CD8-positive, alpha-beta memory T cell (primary cell): ENCODE measurements around the gene CTNND2. TPM values are rescaled to one million over a fixed set of nuclear protein-coding genes. Genes with fewer than 3 reads are reported as not detected.
A peak's percentile ranks its signal among the peaks of the same experiment; 100 is the strongest.

ENCODE experiments used
- CTCF ChIA-PET: fragments of 350-600 bp; sonication (Branson Sonifier 250); formaldehyde crosslinking; loops from one replicate; lab custom pipeline; 2021; ENCODE audit warnings: antibody characterized with exemption; lab: Charles Lee
- POLR2A ChIA-PET: fragments of 350-600 bp; sonication (Branson Sonifier 250); formaldehyde crosslinking; loops from one replicate; lab custom pipeline; 2021; ENCODE audit warnings: antibody characterized with exemption; lab: Charles Lee
- DNase-seq, 5 donors: peaks; one replicate each; pipeline versions ENCODE4 v3.0.0 to v3.0.0-alpha.2; 2020 to 2022; ENCODE audit warnings: mixed read lengths in 1 of 5
- H3K27ac ChIP-seq: one replicate; pipeline ENCODE4 v1.7.0; 2013; ENCODE audit warnings: low read depth, mild to moderate bottlenecking, low read length, moderate library complexity
- H3K27me3 ChIP-seq: 2 replicates; pipeline ENCODE4 v1.7.0; 2013; ENCODE audit warnings: low read length, mild to moderate bottlenecking; ENCODE audit not compliant: insufficient read depth, poor library complexity, severe bottlenecking
- H3K36me3 ChIP-seq: 2 replicates; pipeline ENCODE4 v1.7.0; 2013; ENCODE audit warnings: mild to moderate bottlenecking, low read length, moderate library complexity; ENCODE audit not compliant: insufficient read depth
- H3K4me1 ChIP-seq: 2 replicates; pipeline ENCODE4 v1.7.0; 2013; ENCODE audit warnings: mild to moderate bottlenecking, low read length, moderate library complexity; ENCODE audit not compliant: insufficient read depth
- H3K4me3 ChIP-seq: 2 replicates; pipeline ENCODE4 v1.7.0; 2013; ENCODE audit warnings: mild to moderate bottlenecking, low read length
- H3K9me3 ChIP-seq: 2 replicates; pipeline ENCODE4 v1.7.0; 2013; ENCODE audit warnings: mild to moderate bottlenecking, low read length
- H3K27ac Mint-ChIP-seq, 8 donors: one replicate each; pipeline ENCODE4 v1.8.0; 2020 to 2021; ENCODE audit warnings: mixed read lengths in 8 of 8, mild to moderate bottlenecking in 6 of 8, inconsistent platforms in 3 of 8, moderate library complexity in 3 of 8
- H3K27me3 Mint-ChIP-seq, 2 donors: one replicate each; pipeline ENCODE4 v1.8.0; 2020 to 2021; ENCODE audit warnings: mixed read lengths in 2 of 2, mild to moderate bottlenecking in 1 of 2, moderate library complexity in 1 of 2
- H3K36me3 Mint-ChIP-seq, 3 donors: one replicate each; pipeline ENCODE4 v1.8.0; 2020 to 2021; ENCODE audit warnings: mixed read lengths in 3 of 3, inconsistent platforms in 1 of 3, mild to moderate bottlenecking in 1 of 3
- H3K4me1 Mint-ChIP-seq, 3 donors: one replicate each; pipeline ENCODE4 v1.8.0; 2020 to 2021; ENCODE audit warnings: mixed read lengths in 3 of 3, inconsistent platforms in 1 of 3, mild to moderate bottlenecking in 1 of 3
- H3K4me3 Mint-ChIP-seq, 7 donors: one replicate each; pipeline ENCODE4 v1.8.0; 2020 to 2021; ENCODE audit warnings: mixed read lengths in 7 of 7, mild to moderate bottlenecking in 6 of 7, moderate library complexity in 4 of 7, inconsistent platforms in 2 of 7
- H3K9me3 Mint-ChIP-seq, 5 donors: one replicate each; pipeline ENCODE4 v1.8.0; 2020 to 2022; ENCODE audit warnings: mixed read lengths in 5 of 5, mild to moderate bottlenecking in 3 of 5, moderate library complexity in 2 of 5, inconsistent platforms in 1 of 5
- polyA plus RNA-seq: library from polyadenylated mRNA; unstranded; fragments of 300-500 nt; fragmentation: Illumina TruSeq; gene quantifications from one replicate; pipeline ENCODE4 v1.2.3, GENCODE V29; 2021
- total RNA-seq, 2 experiments: library from RNA; stranded (reverse); gene quantifications; one replicate each; pipeline ENCODE4 v1.2.3, GENCODE V29; 2021

The CTNND2 gene
- total and polyA plus RNA-seq, 3 experiments from 2014 or later, result not detected

GRCh38 chr5:11191673-11192072 is 712.6 kb downstream of the CTNND2 start:
- Histone ChIP-seq H3K27ac (no peak overlapping the region), H3K4me3 (no peak overlapping the region), H3K9me3 (no peaks in the 10 kb centered on the region), H3K36me3 (no peaks in the 10 kb centered on the region), H3K27me3 (no peaks in the 10 kb centered on the region), H3K4me1 (no peaks in the 10 kb centered on the region)
- Mint-ChIP-seq H3K4me3 (no peak overlapping the region), H3K36me3 (no peaks in the 10 kb centered on the region), H3K9me3 (peaks cover 0 to 2% (median 0%) of the 10 kb centered on the region in 5 donors), H3K27ac (no peak overlapping the region), H3K27me3 (peaks cover 0 to 5% of the 10 kb centered on the region in 2 donors), H3K4me1 (no peaks in the 10 kb centered on the region)
- no peak for DNase-seq
- ChIA-PET POLR2A (no interaction called here), CTCF (no interaction called here)

GRCh38 chr5:11182441-11183080 is 721.7 kb downstream of the CTNND2 start:
- CTCF ChIA-PET, result no interaction called here
- Mint-ChIP-seq H3K4me1 (no peaks in the 10 kb centered on the region), H3K27me3 (peaks cover 0 to 5% of the 10 kb centered on the region in 2 donors), H3K9me3 (no peaks in the 10 kb centered on the region), H3K27ac (no peak overlapping the region), H3K4me3 (no peak overlapping the region), H3K36me3 (no peaks in the 10 kb centered on the region)
- Histone ChIP-seq H3K27me3 (no peaks in the 10 kb centered on the region), H3K9me3 (no peaks in the 10 kb centered on the region), H3K4me1 (no peaks in the 10 kb centered on the region), H3K36me3 (no peaks in the 10 kb centered on the region), H3K27ac (no peak overlapping the region), H3K4me3 (no peak overlapping the region)
- no peak for DNase-seq
- POLR2A ChIA-PET, result no interaction called here

- H3K27me3 Mint-ChIP-seq, result no peaks in the 10 kb centered on the region
These were observed 722.3 kb downstream of the CTNND2 start for GRCh38 chr5:11181940-11182339.

GRCh38 chr5:11180890-11181289 is 723.4 kb downstream of the CTNND2 start:
- Histone ChIP-seq H3K4me1 (no peaks in the 10 kb centered on the region), H3K27me3 (no peaks in the 10 kb centered on the region), H3K27ac (no peak overlapping the region), H3K4me3 (no peak overlapping the region), H3K9me3 (no peaks in the 10 kb centered on the region), H3K36me3 (no peaks in the 10 kb centered on the region)
- H3K4me3 Mint-ChIP-seq, result no peak overlapping the region
- no peaks in the 10 kb centered on the region for H3K4me1 Mint-ChIP-seq
- ChIA-PET CTCF (no interaction called here), POLR2A (no interaction called here)
- no peaks in the 10 kb centered on the region for H3K9me3 Mint-ChIP-seq
- no peak for DNase-seq
- H3K27me3 Mint-ChIP-seq, result no peaks in the 10 kb centered on the region
- no peak overlapping the region for H3K27ac Mint-ChIP-seq
- H3K36me3 Mint-ChIP-seq, result no peaks in the 10 kb centered on the region

More at GRCh38 chr5:11181940-11182339, 722.3 kb downstream of the CTNND2 start:
- H3K27ac ChIP-seq, result no peak overlapping the region
- POLR2A ChIA-PET, result no interaction called here
- H3K4me3 ChIP-seq, result no peak overlapping the region
- Mint-ChIP-seq H3K27ac (no peak overlapping the region), H3K4me3 (no peak overlapping the region), H3K9me3 (no peaks in the 10 kb centered on the region), H3K36me3 (no peaks in the 10 kb centered on the region), H3K4me1 (no peaks in the 10 kb centered on the region)
- no peak for DNase-seq
- no peaks in the 10 kb centered on the region for H3K4me1 ChIP-seq
- no peaks in the 10 kb centered on the region for H3K36me3 ChIP-seq
- no peaks in the 10 kb centered on the region for H3K27me3 ChIP-seq
- CTCF ChIA-PET, result no interaction called here
- no peaks in the 10 kb centered on the region for H3K9me3 ChIP-seq

- Histone ChIP-seq H3K27ac (no peak overlapping the region), H3K36me3 (no peaks in the 10 kb centered on the region), H3K4me1 (no peaks in the 10 kb centered on the region), H3K4me3 (no peak overlapping the region), H3K27me3 (no peaks in the 10 kb centered on the region), H3K9me3 (no peaks in the 10 kb centered on the region)
- H3K27ac Mint-ChIP-seq, result no peak overlapping the region
- no peaks in the 10 kb centered on the region for H3K9me3 Mint-ChIP-seq
- H3K27me3 Mint-ChIP-seq, result no peaks in the 10 kb centered on the region
- CTCF ChIA-PET, result no interaction called here
- H3K4me3 Mint-ChIP-seq, result no peak overlapping the region
- POLR2A ChIA-PET, result no interaction called here
- no peaks in the 10 kb centered on the region for H3K4me1 Mint-ChIP-seq
- DNase-seq, result no peak
- H3K36me3 Mint-ChIP-seq, result no peaks in the 10 kb centered on the region
These were observed 726.1 kb downstream of the CTNND2 start for GRCh38 chr5:11177999-11178711.

GRCh38 chr5:11174591-11174990 is 729.7 kb downstream of the CTNND2 start:
- DNase-seq, result no peak
- POLR2A ChIA-PET, result no interaction called here
- no peaks in the 10 kb centered on the region for H3K27me3 Mint-ChIP-seq
- H3K4me3 Mint-ChIP-seq, result no peak overlapping the region
- peaks cover 0 to 9% (median 5%) of the 10 kb centered on the region in 3 donors for H3K4me1 Mint-ChIP-seq
- H3K27ac Mint-ChIP-seq, result no peak overlapping the region
- Histone ChIP-seq H3K27ac (no peak overlapping the region), H3K4me3 (no peak overlapping the region), H3K9me3 (no peaks in the 10 kb centered on the region), H3K4me1 (no peaks in the 10 kb centered on the region), H3K36me3 (no peaks in the 10 kb centered on the region), H3K27me3 (no peaks in the 10 kb centered on the region)
- H3K36me3 Mint-ChIP-seq, result no peaks in the 10 kb centered on the region
- peaks cover 0 to 2% (median 0%) of the 10 kb centered on the region in 5 donors for H3K9me3 Mint-ChIP-seq
- CTCF ChIA-PET, result no interaction called here

- DNase-seq, result no peak
- no peak overlapping the region for H3K4me3 Mint-ChIP-seq
- no peak overlapping the region for H3K27ac ChIP-seq
- H3K9me3 Mint-ChIP-seq, result peaks cover 0 to 2% (median 0%) of the 10 kb centered on the region in 5 donors
- H3K27ac Mint-ChIP-seq, result peak overlapping the region in 1 of 8 donors; percentile 82
- no peaks in the 10 kb centered on the region for H3K36me3 ChIP-seq
- no peaks in the 10 kb centered on the region for H3K27me3 ChIP-seq
- H3K27me3 Mint-ChIP-seq, result no peaks in the 10 kb centered on the region
- POLR2A ChIA-PET, result no interaction called here
- H3K4me3 ChIP-seq, result no peak overlapping the region
- peaks cover 0 to 9% (median 5%) of the 10 kb centered on the region in 3 donors for H3K4me1 Mint-ChIP-seq
- CTCF ChIA-PET, result no interaction called here
- H3K36me3 Mint-ChIP-seq, result no peaks in the 10 kb centered on the region
- no peaks in the 10 kb centered on the region for H3K4me1 ChIP-seq
- H3K9me3 ChIP-seq, result no peaks in the 10 kb centered on the region
These were observed 731.8 kb downstream of the CTNND2 start for GRCh38 chr5:11172484-11172883.

- Histone ChIP-seq H3K27ac (no peak overlapping the region), H3K9me3 (no peaks in the 10 kb centered on the region), H3K27me3 (no peaks in the 10 kb centered on the region), H3K4me1 (no peaks in the 10 kb centered on the region), H3K36me3 (no peaks in the 10 kb centered on the region), H3K4me3 (no peak overlapping the region)
- CTCF ChIA-PET, result no interaction called here
- no peak overlapping the region for H3K27ac Mint-ChIP-seq
- POLR2A ChIA-PET, result no interaction called here
- H3K27me3 Mint-ChIP-seq, result no peaks in the 10 kb centered on the region
- DNase-seq, result no peak
- no peak overlapping the region for H3K4me3 Mint-ChIP-seq
- peaks cover 0 to 9% (median 5%) of the 10 kb centered on the region in 3 donors for H3K4me1 Mint-ChIP-seq
- H3K9me3 Mint-ChIP-seq, result peaks cover 0 to 2% (median 0%) of the 10 kb centered on the region in 5 donors
- no peaks in the 10 kb centered on the region for H3K36me3 Mint-ChIP-seq
These were observed 733.0 kb downstream of the CTNND2 start for GRCh38 chr5:11171236-11171635.
